Stomach (tissue), 4 donors: Measurements from ENCODE around the gene SPC24.

Experiments
- CTCF ChIP-seq, 7 experiments: fragments of 450-650 bp in 4 of 7; fragments of 200-600 bp in 3 of 7; sonication (generic) in 3 of 7; IDR thresholded peaks; one replicate each; pipeline ENCODE4 v1.5.1; 2016 to 2019; ENCODE audit warnings: antibody characterized with exemption in 7 of 7, control low read depth in 2 of 7, mild to moderate bottlenecking in 1 of 7
- POLR2A ChIP-seq, 4 donors: fragments of 450-650 bp; IDR thresholded peaks; one replicate each; pipeline ENCODE4 v1.6.1; 2016; ENCODE audit warnings: antibody characterized with exemption in 4 of 4, control low read depth in 2 of 4, mild to moderate bottlenecking in 1 of 4, moderate library complexity in 1 of 4
- POLR2AphosphoS5 ChIP-seq, 3 donors: sonication (generic); formaldehyde crosslinking; IDR thresholded peaks; one replicate each; pipeline ENCODE4 v1.6.1; 2016; ENCODE audit warnings: antibody characterized with exemption in 3 of 3

DNA sequence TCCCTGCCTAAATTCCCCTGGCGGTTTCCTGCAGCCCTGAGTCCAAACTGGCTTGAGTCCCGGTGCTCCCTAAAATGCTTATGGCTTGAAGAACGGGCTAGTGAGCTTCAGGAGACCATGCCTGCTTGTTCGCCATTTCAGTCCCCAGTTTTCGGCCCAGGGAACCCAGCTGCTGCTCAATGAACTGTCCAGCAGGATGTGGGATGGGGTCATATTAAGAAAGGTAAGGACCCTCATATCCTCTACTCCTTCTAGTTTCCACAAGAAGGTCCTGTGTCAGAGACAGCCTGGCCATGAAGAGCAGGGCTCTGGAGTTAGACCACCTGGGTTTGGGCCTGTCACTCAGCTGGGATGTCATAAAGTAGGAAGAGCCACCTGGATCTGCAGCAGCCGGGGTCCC lies 17.0 kb upstream of the SPC24 start:
- no peak for TF ChIP-seq POLR2A (IDR thresholded peaks at IDR 0.05)
- no peak for TF ChIP-seq CTCF (IDR thresholded peaks at IDR 0.05)
- TF ChIP-seq POLR2AphosphoS5 (IDR thresholded peaks at IDR 0.05), result no peak
